ENCODE results near the gene PAPOLB. TPM values are rescaled to one million over a fixed set of nuclear protein-coding genes. Genes with fewer than 3 reads are reported as not detected.
A peak's percentile ranks its signal among the peaks of the same experiment; 100 is the strongest.

PAPOLB gene
- total RNA-seq, 4 donors from 2014 or later, result 0.17 to 0.46 (median 0.37) TPM

DNA sequence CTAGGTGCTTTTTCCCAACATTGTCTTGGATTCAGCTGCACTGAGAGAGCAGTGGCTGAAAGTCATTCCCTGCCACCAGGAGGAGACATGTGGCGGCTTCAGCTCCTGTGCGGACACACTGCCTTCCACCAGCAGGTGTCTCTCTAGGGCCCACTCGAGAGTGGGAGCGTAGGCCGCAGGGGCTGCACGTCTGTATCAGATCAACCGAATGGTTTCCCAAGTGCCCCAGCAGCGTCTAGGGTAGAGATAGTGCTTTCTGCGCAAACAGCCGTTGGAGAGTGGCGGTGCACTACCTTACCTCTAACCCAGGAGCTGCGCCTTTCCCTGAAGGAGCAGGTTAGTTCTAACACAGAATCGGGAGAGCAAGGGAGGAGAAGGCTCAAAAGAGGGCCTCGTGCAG is 31.7 kb downstream of the PAPOLB start:
- peaks cover 0 to 23% (median 3%) of the 10 kb centered on the region in 4 donors for H3K36me3 ChIP-seq
- intact Hi-C loops (cut with DNase I), result loop anchor here (5.0 kb wide), 1 partner anchor 52 kb away; the partner anchor contains the start of gene RADIL
- H3K9me3 ChIP-seq, result no peaks in the 10 kb centered on the region
- no peaks in the 10 kb centered on the region for H3K4me1 ChIP-seq
- TF ChIP-seq, protein P1, sequence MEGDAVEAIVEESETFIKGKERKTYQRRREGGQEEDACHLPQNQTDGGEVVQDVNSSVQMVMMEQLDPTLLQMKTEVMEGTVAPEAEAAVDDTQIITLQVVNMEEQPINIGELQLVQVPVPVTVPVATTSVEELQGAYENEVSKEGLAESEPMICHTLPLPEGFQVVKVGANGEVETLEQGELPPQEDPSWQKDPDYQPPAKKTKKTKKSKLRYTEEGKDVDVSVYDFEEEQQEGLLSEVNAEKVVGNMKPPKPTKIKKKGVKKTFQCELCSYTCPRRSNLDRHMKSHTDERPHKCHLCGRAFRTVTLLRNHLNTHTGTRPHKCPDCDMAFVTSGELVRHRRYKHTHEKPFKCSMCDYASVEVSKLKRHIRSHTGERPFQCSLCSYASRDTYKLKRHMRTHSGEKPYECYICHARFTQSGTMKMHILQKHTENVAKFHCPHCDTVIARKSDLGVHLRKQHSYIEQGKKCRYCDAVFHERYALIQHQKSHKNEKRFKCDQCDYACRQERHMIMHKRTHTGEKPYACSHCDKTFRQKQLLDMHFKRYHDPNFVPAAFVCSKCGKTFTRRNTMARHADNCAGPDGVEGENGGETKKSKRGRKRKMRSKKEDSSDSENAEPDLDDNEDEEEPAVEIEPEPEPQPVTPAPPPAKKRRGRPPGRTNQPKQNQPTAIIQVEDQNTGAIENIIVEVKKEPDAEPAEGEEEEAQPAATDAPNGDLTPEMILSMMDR (IDR thresholded peaks at IDR 0.05), result peak; percentile 60 to 70 (median 68)
- TF ChIP-seq POLR2AphosphoS5 (IDR thresholded peaks at IDR 0.05) (peak in 1 of 2 donors; percentile 34), POLR2A (IDR thresholded peaks at IDR 0.05; ENCODE audit: low read depth) (no peak)
- WGBS, result 47% methylated on average over 3 of the region's 14 CpGs
- H3K27me3 ChIP-seq, result no peaks in the 10 kb centered on the region
- no peak overlapping the region for H3K4me3 ChIP-seq
- no peak for DNase-seq (ENCODE audit: extremely low spot score)
- H3K27ac ChIP-seq (replicated peaks in 1 of 4), result no peak overlapping the region

- peaks cover 0 to 10% (median 2%) of the 10 kb centered on the region in 4 donors for H3K36me3 ChIP-seq
- intact Hi-C loops (cut with DNase I), result no loop called here
- WGBS, result 90% methylated on average over 16 of the region's 17 CpGs
- no peak for DNase-seq (ENCODE audit: extremely low spot score)
- H3K27ac ChIP-seq (replicated peaks in 1 of 4), result no peak overlapping the region
- no peaks in the 10 kb centered on the region for H3K9me3 ChIP-seq
- no peaks in the 10 kb centered on the region for H3K4me1 ChIP-seq
- no peak overlapping the region for H3K4me3 ChIP-seq
- TF ChIP-seq EP300 (IDR thresholded peaks at IDR 0.05), result no peak
- TF ChIP-seq POLR2AphosphoS5 (IDR thresholded peaks at IDR 0.05), result no peak
- no peak for TF ChIP-seq POLR2A (IDR thresholded peaks at IDR 0.05; ENCODE audit: low read depth)
- TF ChIP-seq, protein P1 (IDR thresholded peaks at IDR 0.05), result no peak
- H3K27me3 ChIP-seq, result no peaks in the 10 kb centered on the region
Measured at GRCh38 chr7:4828720-4829383, 33.0 kb downstream of the PAPOLB start.

DNA sequence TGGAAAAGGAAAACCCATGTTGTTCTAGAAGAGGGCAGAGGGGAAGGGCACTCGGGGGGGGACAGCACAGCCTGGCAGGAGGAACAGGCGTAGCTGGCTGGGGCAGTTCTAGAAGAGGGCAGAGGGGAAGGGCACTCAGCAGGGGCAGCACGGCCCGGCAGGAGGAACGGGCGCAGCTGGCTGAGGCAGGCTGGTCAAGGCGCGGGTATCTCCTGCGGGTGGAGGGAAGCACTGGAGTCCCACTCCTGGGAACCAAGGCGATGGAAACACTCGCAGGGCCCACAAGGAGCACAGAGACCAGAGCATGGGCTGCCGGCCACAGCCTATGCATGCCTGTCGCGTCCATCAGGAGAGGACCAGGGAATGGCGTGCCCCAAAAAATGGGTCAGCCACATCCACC is 36.7 kb downstream of the PAPOLB start:
- 97% methylated on average over 15 of the region's 15 CpGs for WGBS
- Histone ChIP-seq H3K4me1 (peaks cover 6 to 11% (median 9%) of the 10 kb centered on the region in 4 donors), H3K4me3 (no peak overlapping the region), H3K36me3 (peaks cover 0 to 3% (median 0%) of the 10 kb centered on the region in 4 donors), H3K27ac (replicated peaks in 1 of 4) (no peak overlapping the region), H3K27me3 (peaks cover 0 to 1% (median 0%) of the 10 kb centered on the region in 4 donors), H3K9me3 (no peaks in the 10 kb centered on the region)
- DNase-seq (ENCODE audit: extremely low spot score), result no peak
- TF ChIP-seq, protein P1 (IDR thresholded peaks at IDR 0.05), result no peak
- TF ChIP-seq POLR2AphosphoS5 (IDR thresholded peaks at IDR 0.05), result no peak
- TF ChIP-seq POLR2A (IDR thresholded peaks at IDR 0.05; ENCODE audit: low read depth), result no peak
- TF ChIP-seq EP300 (IDR thresholded peaks at IDR 0.05), result no peak
- intact Hi-C loops (cut with DNase I), result no loop called here

GRCh38 chr7:4824120-4824775 is 37.6 kb downstream of the PAPOLB start:
- no peaks in the 10 kb centered on the region for H3K9me3 ChIP-seq
- intact Hi-C loops (cut with DNase I), result no loop called here
- H3K36me3 ChIP-seq, result peaks cover 0 to 3% (median 0%) of the 10 kb centered on the region in 4 donors
- no peak overlapping the region for H3K27ac ChIP-seq (replicated peaks in 1 of 4)
- DNase-seq (ENCODE audit: extremely low spot score), result no peak
- H3K4me1 ChIP-seq, result peaks cover 6 to 12% (median 10%) of the 10 kb centered on the region in 4 donors
- H3K4me3 ChIP-seq, result no peak overlapping the region
- H3K27me3 ChIP-seq, result peaks cover 0 to 9% (median 0%) of the 10 kb centered on the region in 4 donors
- TF ChIP-seq POLR2A (IDR thresholded peaks at IDR 0.05; ENCODE audit: low read depth) (no peak), POLR2AphosphoS5 (IDR thresholded peaks at IDR 0.05) (no peak), EP300 (IDR thresholded peaks at IDR 0.05) (no peak)
- TF ChIP-seq, protein P1 (IDR thresholded peaks at IDR 0.05), result no peak
- 96% methylated on average over 8 of the region's 20 CpGs for WGBS
